ENCODE results near the gene LIM2.

LIM2 gene

GRCh38 chr19:51365211-51365964 lies 22.4 kb downstream of the LIM2 start:
- DNase-seq, result no peak

GRCh38 chr19:51364200-51365106 lies 23.3 kb downstream of the LIM2 start:
- DNase-seq, result no peak

DNA sequence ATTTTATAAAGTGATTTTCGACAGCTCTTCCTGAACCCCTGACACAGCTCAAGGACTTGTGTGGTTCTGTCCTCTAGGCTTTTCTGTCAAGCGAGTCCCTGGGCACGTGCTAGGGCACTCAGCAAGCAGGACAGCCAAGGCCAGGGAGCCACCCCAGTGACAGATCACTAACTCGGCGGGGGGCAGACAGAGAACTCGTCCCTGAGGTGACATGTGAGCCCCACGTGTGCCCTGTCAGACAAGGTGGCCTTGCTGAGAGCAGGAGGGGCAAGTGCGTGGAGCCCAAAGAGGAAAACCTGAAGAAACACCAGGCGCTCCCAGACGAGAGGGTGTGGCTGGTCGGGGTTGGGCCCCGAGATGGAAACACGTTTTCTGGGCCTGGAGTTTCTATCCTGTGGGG lies 26.5 kb downstream of the LIM2 start:
- DNase-seq, result no peak

GRCh38 chr19:51359294-51359693 lies 28.5 kb downstream of the LIM2 start:
- DNase-seq, result no peak

DNA sequence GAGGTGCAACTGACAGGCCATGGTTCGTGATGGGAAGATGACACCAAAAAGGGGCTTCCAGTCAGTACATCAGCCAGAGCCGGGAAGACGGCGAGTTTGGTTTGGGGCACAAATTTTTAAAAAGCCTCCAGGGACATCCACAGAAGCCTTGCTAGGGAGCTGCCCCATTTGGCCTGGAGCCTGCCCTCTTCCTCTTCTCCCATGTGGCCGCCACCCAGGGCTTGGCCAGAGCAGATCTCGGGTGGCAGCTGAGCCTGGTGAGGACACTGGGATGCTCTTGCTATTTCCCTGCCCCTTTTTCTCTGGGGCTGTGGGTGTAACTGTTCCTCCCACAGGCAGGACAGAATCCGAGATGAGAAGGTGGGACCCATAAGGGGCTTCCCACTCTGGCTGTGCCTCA lies 29.8 kb downstream of the LIM2 start:
- no peak for DNase-seq

DNA sequence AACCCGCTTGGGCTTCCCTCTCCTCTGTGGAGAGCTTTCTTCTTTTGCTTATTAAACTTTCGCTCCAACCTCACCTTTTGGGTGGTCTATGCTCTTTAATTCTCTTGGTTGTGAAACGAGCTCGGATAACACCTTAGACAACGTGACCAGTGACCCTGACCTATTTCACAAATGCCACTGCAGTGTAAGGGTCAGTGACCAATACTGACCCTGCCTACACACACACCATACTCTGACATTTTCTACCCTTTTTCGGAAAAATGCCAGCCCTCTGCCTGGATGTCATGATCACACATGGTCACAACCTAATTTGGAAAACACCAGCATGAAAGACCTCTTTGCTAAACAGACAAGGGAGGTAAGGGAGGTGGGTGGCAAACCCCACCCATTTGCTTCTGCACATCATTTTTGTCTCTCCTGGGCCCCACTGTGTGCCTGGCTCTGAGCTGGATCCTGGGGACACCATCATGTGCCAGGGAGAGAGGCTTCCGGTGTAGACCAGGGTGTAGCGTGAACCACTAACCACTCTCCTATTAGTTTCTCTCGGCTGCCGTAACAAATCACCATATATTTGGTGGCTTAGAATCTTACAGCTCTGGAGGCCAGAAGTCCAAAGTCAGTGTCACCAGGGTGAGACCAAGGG lies 31.5 kb downstream of the LIM2 start:
- no peak for DNase-seq

GRCh38 chr19:51354742-51355148 lies 33.0 kb downstream of the LIM2 start:
- no peak for DNase-seq

GRCh38 chr19:51354103-51354741 lies 33.6 kb downstream of the LIM2 start:
- DNase-seq, result no peak

- no peak for DNase-seq
These were observed 34.9 kb downstream of the LIM2 start for GRCh38 chr19:51352783-51353360.

- no peak for DNase-seq
These were observed 36.3 kb downstream of the LIM2 start for GRCh38 chr19:51351266-51351990.

DNA sequence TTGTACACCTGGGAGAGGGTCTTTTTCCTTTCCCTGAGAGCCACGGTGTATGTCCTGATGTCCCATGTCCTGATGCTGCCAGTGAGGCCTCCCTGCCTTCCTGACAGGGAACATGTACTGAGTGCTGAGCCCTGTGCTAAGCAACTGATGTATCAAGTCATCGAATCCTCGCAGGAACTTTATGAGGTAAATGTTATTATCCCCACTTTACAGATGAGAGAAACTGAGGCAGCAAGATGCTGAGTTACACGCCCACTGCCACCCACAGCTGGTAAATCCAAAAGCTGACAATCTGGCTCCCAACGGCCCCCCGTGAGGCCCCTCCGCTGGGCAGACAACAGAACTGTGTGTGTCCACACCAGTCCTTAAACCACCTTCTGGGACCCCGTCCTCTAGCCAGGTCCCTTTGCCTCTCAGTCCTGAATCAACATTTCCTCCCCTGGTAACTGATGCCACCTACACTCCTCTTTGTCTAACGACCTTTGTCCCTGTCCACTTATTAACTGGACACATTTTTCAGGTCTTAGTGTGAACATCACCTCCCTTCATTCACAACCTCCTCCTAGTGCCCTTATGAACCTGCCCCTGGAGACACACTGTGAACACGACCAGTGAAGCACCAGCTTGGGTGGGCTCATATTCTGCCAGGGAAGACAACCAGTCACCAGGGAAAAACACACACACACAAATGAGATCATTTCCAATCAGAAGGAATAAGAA lies 40.4 kb downstream of the LIM2 start:
- no peak for DNase-seq

DNA sequence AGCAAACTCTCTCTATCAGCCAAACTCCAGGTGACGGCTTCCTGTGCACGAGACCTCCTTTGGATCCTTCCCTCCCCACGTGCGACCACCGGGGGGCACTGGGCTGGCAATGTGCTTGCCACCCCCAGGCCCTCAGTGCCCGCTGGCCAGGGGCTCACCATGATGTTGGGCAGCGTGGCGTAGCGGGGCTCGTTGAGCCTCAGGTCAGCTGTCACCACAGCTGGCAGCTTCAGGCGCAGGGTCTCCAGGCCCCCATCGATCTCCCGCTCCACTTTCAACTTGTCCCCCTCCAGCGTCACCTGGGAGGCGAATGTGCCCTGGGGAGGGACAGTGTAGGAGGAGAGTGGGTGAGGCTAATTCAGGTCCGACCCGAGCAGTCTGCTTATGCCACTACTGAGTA lies 41.0 kb downstream of the LIM2 start:
- no peak for DNase-seq

DNA sequence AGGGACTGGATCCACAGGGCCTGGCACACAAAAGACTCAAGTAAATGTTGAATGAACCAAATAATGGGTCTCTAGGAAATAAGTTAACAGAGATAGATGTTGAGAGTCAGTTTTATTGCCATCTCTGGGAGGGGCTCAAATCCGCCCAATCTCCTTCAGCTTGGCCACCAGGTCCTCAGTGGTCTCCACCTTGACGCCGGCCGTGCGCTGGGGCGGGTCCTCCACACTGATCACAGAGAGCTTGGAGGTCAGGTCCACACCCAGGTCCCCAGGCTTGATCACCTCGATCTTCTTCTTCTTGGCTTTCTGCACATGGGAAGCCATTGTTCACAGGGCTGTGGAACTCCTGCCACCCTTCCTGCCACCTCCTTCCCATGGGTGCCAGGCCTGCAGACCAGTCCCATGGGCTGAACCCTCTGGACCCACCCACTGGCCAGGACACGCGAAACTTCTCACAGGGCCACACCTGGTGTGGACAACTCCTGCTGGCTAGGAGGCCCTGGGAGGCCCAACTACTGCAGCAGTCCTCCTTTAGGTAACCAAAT lies 42.6 kb downstream of the LIM2 start:
- no peak for DNase-seq

- no peak for DNase-seq
These were observed 44.9 kb downstream of the LIM2 start for GRCh38 chr19:51342631-51343569.

GRCh38 chr19:51341976-51342580 lies 45.7 kb downstream of the LIM2 start, which contains the start of gene VSIG10L:
VSIG10L (minus strand) TSS chr19:51342139; CDS start chr19:51342124, 15 bp downstream.
- no peak for DNase-seq

DNA sequence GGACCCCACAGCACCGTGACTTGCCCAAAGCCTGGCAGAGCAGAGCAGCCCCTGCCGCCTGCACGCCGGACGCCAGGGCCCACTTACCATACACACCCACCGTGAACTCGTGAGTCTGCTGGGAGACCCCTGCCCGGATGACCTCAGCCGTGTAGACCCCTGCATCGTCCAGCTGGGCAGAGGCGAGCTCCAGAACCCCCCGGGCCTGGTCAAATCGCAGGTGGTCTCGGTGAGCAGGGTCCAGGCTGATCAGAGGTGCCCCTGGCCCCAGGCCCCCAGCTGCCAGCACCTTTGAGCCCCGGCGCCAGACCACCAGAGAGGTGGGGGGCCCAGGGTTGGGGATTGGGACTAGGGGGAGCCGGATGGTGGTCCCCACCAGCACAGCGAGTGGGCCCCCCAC lies 46.7 kb downstream of the LIM2 start:
- DNase-seq, result no peak

- DNase-seq, result no peak
These were observed 47.8 kb downstream of the LIM2 start for GRCh38 chr19:51339687-51340656.

GRCh38 chr19:51339313-51339686 lies 48.5 kb downstream of the LIM2 start:
- no peak for DNase-seq

Measured in NCI-H187 (cell line).